Activated CD4-positive, alpha-beta T cell treated with anti-CD3 and anti-CD28 coated beads for 36 hours (primary cell): ENCODE measurements around the gene SETBP1. TPM values are rescaled to one million over a fixed set of nuclear protein-coding genes. Genes with fewer than 3 reads are reported as not detected.

Experiments
- ATAC-seq: fragments of 200-7000 bp; cut with Tn5 transposase; one replicate; pipeline ENCODE4 v1.10.0; 2021; ENCODE audit warnings: mild to moderate bottlenecking, moderate library complexity
- CTCF ChIA-PET: fragments of 350-600 bp; sonication (Branson Sonifier 250); formaldehyde crosslinking; loops from one replicate; lab custom pipeline; 2021; ENCODE audit warnings: antibody characterized with exemption; lab: Charles Lee
- POLR2A ChIA-PET: fragments of 350-600 bp; sonication (Branson Sonifier 250); formaldehyde crosslinking; loops from one replicate; lab custom pipeline; 2021; ENCODE audit warnings: antibody characterized with exemption, inconsistent platforms; lab: Charles Lee
- DNase-seq: peaks from one replicate; pipeline ENCODE4 v3.0.0-alpha.2; 2020
- H3K27ac Mint-ChIP-seq: one replicate; pipeline ENCODE4 v1.8.0; 2021; ENCODE audit warnings: mixed read lengths
- H3K27me3 Mint-ChIP-seq: one replicate; pipeline ENCODE4 v1.8.0; 2021; ENCODE audit warnings: mixed read lengths
- H3K36me3 Mint-ChIP-seq: one replicate; pipeline ENCODE4 v1.8.0; 2021; ENCODE audit warnings: low read depth, mixed read lengths
- H3K4me1 Mint-ChIP-seq: one replicate; pipeline ENCODE4 v1.8.0; 2021; ENCODE audit warnings: mixed read lengths
- H3K4me3 Mint-ChIP-seq: one replicate; pipeline ENCODE4 v1.8.0; 2021; ENCODE audit warnings: mild to moderate bottlenecking, moderate library complexity, mixed read lengths
- H3K9me3 Mint-ChIP-seq: one replicate; pipeline ENCODE4 v1.8.0; 2021; ENCODE audit warnings: low read depth, mixed read lengths
- intact Hi-C, 2 experiments: fragments of 100-400 bp; cut with DNase I in 1 of 2; cut with micrococcal nuclease in 1 of 2; formaldehyde crosslinking; loops; one replicate each; pipeline versions ENCODE4 v1.14.2 to v1.15.1; 2022 to 2024; cut with DNase I, micrococcal nuclease
- total RNA-seq, 2 experiments: library from RNA; stranded (reverse); gene quantifications; one replicate each; pipeline ENCODE4 v1.2.3, GENCODE V29; 2021

SETBP1 gene
- total RNA-seq, 2 experiments from 2014 or later: 6.3 to 6.6 TPM

DNA sequence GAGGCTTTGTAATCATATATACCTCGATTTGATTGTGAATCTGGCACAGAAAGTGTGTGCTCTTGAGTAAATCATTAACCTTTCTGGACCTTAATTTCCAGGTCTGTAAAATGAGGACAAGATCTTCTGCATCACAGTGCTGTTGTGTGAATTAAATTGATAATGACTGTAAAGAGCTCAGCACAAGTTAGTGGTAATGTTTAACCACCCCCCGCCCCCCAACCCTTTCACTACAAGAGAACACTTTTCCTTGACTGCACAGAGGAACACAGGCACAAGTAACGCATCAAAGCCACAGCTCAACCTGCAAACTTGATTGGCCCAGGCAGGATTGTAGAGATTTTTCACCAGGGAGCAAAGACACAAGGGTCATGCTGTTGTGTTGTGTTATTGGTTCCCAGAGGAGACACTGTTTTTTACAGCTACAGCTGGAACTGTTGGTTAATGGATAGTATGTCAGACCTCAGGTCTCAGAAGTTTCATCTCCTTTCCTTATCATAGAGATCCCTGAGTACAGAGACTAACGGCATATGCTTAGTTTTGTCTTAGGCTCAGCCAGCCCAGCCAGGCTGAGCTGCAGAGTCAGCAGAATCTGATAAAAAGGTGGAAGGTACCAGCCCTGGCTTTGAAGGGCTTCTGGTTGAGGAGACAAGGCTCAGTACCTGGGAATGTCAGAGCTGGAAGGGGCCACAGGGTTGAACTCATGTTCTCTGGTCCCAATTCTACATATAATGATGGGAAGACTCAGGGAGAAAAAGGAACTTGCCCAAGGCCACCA is 10.6 kb downstream of the SETBP1 start:
- Mint-ChIP-seq H3K4me1 (peaks cover 5% of the 10 kb centered on the region), H3K36me3 (no peaks in the 10 kb centered on the region), H3K27ac (no peak overlapping the region), H3K27me3 (peaks cover 26% of the 10 kb centered on the region), H3K9me3 (no peaks in the 10 kb centered on the region), H3K4me3 (no peak overlapping the region)
- intact Hi-C loops: no loop called here
- POLR2A ChIA-PET: interaction anchor here (1.1 kb wide), 1 partner anchor 10 kb away, joined by 3 read pairs; no protein-coding TSS in a partner anchor
- CTCF ChIA-PET: no interaction called here
- DNase-seq (no peak), ATAC-seq (no peak)

DNA sequence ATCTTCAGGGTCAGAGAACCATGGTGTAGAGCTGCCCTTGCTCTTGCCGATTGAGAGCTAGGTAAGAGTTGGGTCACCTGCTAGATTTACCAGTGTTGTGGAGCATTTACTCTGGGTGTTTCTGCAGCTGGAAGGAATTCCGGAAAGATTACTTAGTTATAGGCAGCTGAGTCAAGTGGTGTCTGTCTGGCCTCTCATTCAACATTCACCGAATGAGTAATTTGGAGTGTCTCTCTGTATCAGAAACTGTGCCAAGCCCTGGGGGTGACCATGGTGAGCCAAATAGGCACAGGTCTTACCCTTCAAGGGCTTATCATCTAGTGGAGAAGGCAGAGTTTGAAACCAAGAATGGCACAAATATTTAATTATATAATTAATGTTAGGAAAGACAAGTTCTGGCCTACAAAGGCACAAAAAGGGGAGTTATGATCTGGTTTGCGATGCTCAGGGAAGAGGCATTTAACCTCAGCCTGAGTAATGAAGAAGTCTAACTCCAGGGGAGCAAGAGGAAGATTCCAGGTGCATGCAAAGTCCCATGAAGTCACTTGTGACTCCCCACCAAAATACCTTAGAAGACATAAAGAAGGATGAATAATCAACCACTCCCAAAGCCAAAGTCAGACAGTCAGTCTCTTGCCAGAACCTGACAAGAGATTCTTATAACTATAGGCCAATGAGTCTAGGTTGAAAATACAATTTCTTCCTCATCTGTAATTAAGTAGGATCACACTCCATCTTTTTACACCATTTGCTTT is 12.5 kb downstream of the SETBP1 start:
- no peak overlapping the region for H3K4me3 Mint-ChIP-seq
- no peaks in the 10 kb centered on the region for H3K36me3 Mint-ChIP-seq
- intact Hi-C loops: no loop called here
- H3K27ac Mint-ChIP-seq: no peak overlapping the region
- ChIA-PET CTCF (interaction anchor here (0.5 kb wide), 1 partner anchor 95 kb away, joined by 3 read pairs; no protein-coding TSS in a partner anchor), POLR2A (no interaction called here)
- peaks cover 7% of the 10 kb centered on the region for H3K4me1 Mint-ChIP-seq
- no peak for DNase-seq
- H3K27me3 Mint-ChIP-seq: peaks cover 26% of the 10 kb centered on the region
- ATAC-seq: no peak
- no peaks in the 10 kb centered on the region for H3K9me3 Mint-ChIP-seq

DNA sequence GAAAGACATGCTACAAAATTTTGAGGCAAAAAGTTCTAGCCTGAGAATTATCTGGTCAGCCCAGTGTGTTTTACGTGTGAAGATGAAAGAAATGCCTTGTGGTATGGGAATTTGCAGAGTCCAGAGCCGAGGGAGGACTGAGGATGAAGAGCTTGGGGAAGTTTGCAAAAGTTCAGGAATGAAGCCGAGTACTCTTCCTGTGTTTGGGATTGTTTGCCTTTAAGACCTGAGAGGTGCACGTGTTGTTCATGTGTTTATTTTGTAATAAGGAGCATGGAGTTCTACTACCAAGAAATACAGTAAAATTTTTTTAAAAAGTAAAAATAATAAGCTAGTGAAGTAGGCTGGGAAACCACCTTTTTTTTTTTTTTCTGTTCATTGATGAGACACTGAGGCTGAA is 14.8 kb downstream of the SETBP1 start:
- ATAC-seq: no peak
- DNase-seq: no peak
- Mint-ChIP-seq H3K4me3 (no peak overlapping the region), H3K9me3 (no peaks in the 10 kb centered on the region), H3K4me1 (peaks cover 10% of the 10 kb centered on the region), H3K27ac (no peak overlapping the region), H3K27me3 (peaks cover 23% of the 10 kb centered on the region), H3K36me3 (no peaks in the 10 kb centered on the region)
- ChIA-PET POLR2A (no interaction called here), CTCF (interaction anchor here (0.7 kb wide), 1 partner anchor 8 kb away, joined by 3 read pairs; no protein-coding TSS in a partner anchor)
- intact Hi-C loops: no loop called here

DNA sequence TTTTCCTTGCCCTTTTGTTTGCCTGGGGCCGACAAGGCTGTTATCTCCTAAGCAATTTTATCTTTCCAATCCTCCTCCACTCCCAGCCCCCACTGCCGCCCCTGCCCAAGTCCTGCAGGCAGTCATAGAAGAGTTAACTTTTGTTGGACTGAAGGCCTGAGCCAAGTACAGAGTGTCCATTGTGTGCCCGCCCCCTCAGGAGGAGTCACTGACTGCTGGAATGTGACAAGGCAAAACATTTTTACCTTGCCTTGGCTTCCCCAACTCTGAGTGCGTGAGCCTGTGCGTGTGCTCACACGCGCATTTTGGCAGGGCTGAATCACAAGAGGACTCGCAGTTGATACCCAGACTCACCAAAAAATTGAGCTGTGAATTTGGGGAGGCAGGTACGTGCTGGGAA is 16.2 kb downstream of the SETBP1 start:
- ATAC-seq: no peak
- intact Hi-C loops: no loop called here
- CTCF ChIA-PET: no interaction called here
- H3K36me3 Mint-ChIP-seq: no peaks in the 10 kb centered on the region
- H3K27ac Mint-ChIP-seq: no peak overlapping the region
- no peak overlapping the region for H3K4me3 Mint-ChIP-seq
- no peak for DNase-seq
- H3K27me3 Mint-ChIP-seq: peaks cover 20% of the 10 kb centered on the region
- H3K9me3 Mint-ChIP-seq: no peaks in the 10 kb centered on the region
- H3K4me1 Mint-ChIP-seq: peaks cover 10% of the 10 kb centered on the region
- POLR2A ChIA-PET: interaction anchor here (1.1 kb wide), 1 partner anchor 62 kb away, joined by 5 read pairs; no protein-coding TSS in a partner anchor

DNA sequence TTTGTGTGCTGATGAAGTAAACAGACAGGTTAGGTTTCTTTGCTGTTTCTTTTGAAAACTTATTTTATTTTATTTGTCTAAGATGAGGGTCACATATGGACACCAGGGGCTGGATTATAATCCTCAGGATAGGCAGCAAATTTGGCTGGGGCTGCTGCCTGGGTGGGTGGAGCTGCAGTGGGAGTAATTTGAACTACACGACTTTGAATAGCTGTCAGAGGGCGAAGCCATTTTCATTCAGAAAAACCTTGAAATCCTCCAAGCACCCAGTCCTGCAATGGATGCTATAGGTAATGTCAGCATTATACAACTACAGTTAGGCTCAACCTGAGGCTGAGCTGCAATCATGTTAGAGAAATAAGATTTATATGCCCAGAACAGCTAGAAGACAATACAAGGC is 16.6 kb downstream of the SETBP1 start:
- intact Hi-C loops: no loop called here
- ATAC-seq (no peak), DNase-seq (no peak)
- H3K36me3 Mint-ChIP-seq: no peaks in the 10 kb centered on the region
- peaks cover 20% of the 10 kb centered on the region for H3K27me3 Mint-ChIP-seq
- H3K9me3 Mint-ChIP-seq: no peaks in the 10 kb centered on the region
- no peak overlapping the region for H3K4me3 Mint-ChIP-seq
- ChIA-PET CTCF (no interaction called here), POLR2A (interaction anchor here (0.7 to 1.1 kb wide), 2 partner anchors 17 to 62 kb away, joined by 3 to 5 read pairs; partner anchors contain the start of gene SETBP1)
- H3K27ac Mint-ChIP-seq: no peak overlapping the region
- H3K4me1 Mint-ChIP-seq: peaks cover 13% of the 10 kb centered on the region

DNA sequence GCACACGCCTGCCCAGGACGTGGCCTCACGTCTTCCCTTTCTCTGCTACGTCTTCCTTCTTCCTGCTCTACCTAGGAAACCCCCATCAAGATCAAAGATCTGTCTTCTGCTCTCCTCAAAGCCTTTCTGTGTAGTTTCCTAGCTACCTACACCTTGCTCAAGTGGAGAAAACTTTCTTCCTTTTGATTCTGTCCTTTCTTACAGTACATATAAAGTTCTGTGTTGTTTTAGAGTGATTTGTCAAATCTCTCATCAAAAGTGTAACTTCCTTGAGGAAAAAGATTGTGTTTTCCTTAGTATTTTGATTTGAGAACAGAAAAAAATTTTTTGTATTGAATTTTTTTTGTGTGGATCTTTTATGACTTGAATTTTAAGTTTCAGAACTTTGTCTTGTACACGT is 17.8 kb downstream of the SETBP1 start:
- H3K4me1 Mint-ChIP-seq: peaks cover 16% of the 10 kb centered on the region
- intact Hi-C loops: no loop called here
- ChIA-PET POLR2A (no interaction called here), CTCF (no interaction called here)
- no peaks in the 10 kb centered on the region for H3K36me3 Mint-ChIP-seq
- H3K4me3 Mint-ChIP-seq: no peak overlapping the region
- H3K9me3 Mint-ChIP-seq: no peaks in the 10 kb centered on the region
- ATAC-seq: no peak
- DNase-seq: no peak
- H3K27ac Mint-ChIP-seq: no peak overlapping the region
- peaks cover 15% of the 10 kb centered on the region for H3K27me3 Mint-ChIP-seq

DNA sequence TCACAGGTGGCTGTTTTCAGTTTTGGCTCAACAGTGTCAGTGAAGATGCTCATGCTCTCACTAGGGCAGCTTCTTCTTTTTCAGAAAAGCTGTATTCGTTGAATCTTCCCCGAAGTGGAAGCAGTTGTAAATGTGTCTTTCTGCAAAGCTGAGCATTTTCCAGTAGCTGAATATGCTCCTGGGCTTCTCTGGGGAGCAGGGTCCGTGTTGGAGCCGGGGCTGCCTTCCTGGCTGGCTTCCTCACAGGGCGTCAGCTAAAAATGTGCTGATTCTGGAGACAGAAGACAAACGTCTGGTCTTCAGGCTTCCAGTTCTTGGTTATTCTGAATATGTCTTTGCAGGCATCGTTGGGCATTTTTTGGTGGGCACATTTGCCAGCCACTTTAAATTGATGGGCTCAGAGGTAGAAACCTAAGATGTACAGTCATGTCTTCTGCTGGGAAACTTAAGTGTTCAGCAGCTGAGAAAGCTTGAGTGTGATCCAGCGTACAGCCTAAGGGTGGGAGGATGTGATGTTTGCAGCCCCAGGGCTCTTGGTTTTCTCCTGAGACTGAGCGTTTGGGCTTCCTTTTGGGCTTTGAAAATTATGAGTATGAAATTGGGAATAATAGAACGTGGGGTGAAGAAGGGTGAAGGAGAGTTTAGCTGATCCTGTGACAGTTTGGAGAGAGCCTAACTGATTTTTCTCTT is 19.0 kb downstream of the SETBP1 start:
- POLR2A ChIA-PET: interaction anchor here (0.8 kb wide), 1 partner anchor 60 kb away, joined by 3 read pairs; no protein-coding TSS in a partner anchor
- intact Hi-C loops: no loop called here
- Mint-ChIP-seq H3K36me3 (no peaks in the 10 kb centered on the region), H3K27ac (no peak overlapping the region), H3K4me3 (no peak overlapping the region), H3K27me3 (peaks cover 11% of the 10 kb centered on the region), H3K4me1 (peaks cover 16% of the 10 kb centered on the region), H3K9me3 (no peaks in the 10 kb centered on the region)
- DNase-seq (no peak), ATAC-seq (no peak)
- CTCF ChIA-PET: interaction anchor here (0.8 kb wide), 1 partner anchor 50 kb away, joined by 3 read pairs; no protein-coding TSS in a partner anchor

DNA sequence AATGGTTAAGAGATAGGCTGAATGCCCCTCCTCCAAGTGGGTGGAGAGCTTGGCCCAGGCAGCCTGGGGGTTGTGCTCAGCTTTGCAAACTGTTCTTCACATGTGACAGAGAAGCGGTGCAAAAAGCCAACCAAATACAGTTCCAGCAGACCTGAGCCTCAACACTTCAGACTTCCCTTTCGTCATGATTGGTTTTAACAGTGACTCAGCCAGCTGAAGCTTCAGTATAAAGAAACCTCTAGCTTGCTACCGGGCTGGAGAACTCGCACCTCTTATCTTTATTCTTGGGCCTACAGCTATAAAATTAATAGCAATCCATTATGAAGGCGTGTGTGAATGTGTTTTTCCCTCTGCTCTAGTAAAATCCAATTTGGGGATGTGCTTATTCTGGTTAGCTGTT is 20.0 kb downstream of the SETBP1 start:
- H3K36me3 Mint-ChIP-seq: no peaks in the 10 kb centered on the region
- no peak overlapping the region for H3K27ac Mint-ChIP-seq
- H3K9me3 Mint-ChIP-seq: no peaks in the 10 kb centered on the region
- peaks cover 5% of the 10 kb centered on the region for H3K27me3 Mint-ChIP-seq
- ChIA-PET POLR2A (interaction anchor here (0.6 to 0.8 kb wide), 3 partner anchors 9 to 59 kb away, joined by 3 read pairs; partner anchors contain the start of gene SETBP1), CTCF (no interaction called here)
- DNase-seq (peak; percentile 24), ATAC-seq (peak; percentile 74)
- intact Hi-C loops: no loop called here
- H3K4me1 Mint-ChIP-seq: peaks cover 16% of the 10 kb centered on the region
- H3K4me3 Mint-ChIP-seq: no peak overlapping the region

DNA sequence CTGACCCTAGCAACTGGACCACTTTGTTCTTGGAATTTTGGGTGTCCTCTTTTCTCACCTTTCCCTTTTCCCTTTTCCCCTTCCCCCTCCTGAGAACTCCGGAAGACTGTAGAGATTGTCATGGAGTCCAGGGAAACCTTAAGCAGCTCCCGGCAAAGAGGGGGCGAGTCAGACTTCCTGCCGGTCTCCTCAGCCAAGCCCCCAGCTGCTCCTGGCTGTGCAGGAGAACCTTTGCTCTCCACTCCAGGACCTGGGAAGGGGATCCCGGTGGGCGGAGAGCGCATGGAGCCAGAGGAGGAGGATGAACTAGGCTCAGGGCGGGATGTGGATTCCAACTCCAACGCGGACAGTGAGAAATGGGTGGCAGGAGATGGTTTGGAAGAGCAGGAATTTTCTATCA is 20.5 kb downstream of the SETBP1 start:
- Mint-ChIP-seq H3K4me3 (no peak overlapping the region), H3K27ac (no peak overlapping the region), H3K9me3 (no peaks in the 10 kb centered on the region), H3K4me1 (peaks cover 16% of the 10 kb centered on the region), H3K36me3 (no peaks in the 10 kb centered on the region), H3K27me3 (peaks cover 5% of the 10 kb centered on the region)
- intact Hi-C loops: no loop called here
- CTCF ChIA-PET: no interaction called here
- ATAC-seq (no peak), DNase-seq (no peak)
- POLR2A ChIA-PET: interaction anchor here (0.7 kb wide), 1 partner anchor 10 kb away, joined by 3 read pairs; no protein-coding TSS in a partner anchor

DNA sequence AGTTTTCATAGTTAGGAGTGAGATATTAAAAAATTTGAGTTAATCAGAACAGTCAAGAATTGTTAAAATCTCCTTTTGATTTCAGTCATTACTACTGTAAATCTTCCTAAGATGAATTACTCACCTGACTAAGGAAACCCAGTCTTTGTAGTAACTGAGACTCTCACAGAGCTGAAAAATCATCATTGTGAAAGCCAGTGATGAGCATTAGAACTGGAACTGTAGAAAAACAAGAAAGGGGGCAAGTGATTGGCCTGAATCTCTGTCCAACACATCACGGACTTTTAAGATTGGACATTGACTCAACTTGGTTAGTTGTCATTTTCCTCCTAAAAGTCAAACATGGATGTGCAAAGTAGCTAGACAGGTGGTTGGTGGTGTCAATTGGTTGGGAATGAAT is 21.9 kb downstream of the SETBP1 start:
- H3K9me3 Mint-ChIP-seq: no peaks in the 10 kb centered on the region
- H3K4me1 Mint-ChIP-seq: peaks cover 16% of the 10 kb centered on the region
- no peak overlapping the region for H3K27ac Mint-ChIP-seq
- no peak overlapping the region for H3K4me3 Mint-ChIP-seq
- intact Hi-C loops: no loop called here
- no peaks in the 10 kb centered on the region for H3K36me3 Mint-ChIP-seq
- DNase-seq (no peak), ATAC-seq (peak; percentile 67)
- ChIA-PET POLR2A (interaction anchor here (0.8 to 1.3 kb wide), 2 partner anchors 14 to 23 kb away, joined by 3 read pairs; no protein-coding TSS in a partner anchor), CTCF (no interaction called here)
- H3K27me3 Mint-ChIP-seq: peaks cover 11% of the 10 kb centered on the region

DNA sequence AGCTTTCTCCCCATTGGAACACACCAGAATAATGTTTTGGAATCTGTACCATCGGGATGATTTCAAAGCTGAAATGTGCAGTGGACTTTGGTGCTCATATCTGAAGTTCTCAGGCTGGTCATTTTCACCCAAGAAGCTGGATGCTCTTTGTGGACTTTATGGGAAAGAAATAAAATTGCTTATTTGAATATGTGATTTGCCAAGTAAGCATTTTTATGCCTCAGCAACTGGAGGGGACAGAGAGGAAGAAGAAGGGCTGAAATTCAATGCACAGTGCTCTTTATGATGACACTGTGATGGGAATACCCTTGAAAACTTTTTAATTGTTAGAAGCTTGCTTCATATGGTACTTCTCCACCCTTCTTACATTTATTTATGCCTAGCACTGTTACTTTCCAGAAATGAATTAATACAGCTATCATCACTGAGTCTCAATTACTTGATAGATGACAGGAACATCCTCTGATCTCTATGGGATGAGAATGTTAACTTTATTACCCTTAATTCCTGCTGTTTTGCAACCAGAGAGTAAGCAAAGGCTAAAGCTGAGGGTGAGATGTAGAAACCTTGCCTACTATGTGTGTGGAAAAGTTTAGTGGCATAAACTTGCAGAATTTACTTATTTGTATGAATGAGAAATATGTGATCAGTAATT is 23.6 kb downstream of the SETBP1 start:
- Mint-ChIP-seq H3K4me3 (no peak overlapping the region), H3K9me3 (no peaks in the 10 kb centered on the region), H3K4me1 (peaks cover 11% of the 10 kb centered on the region), H3K27ac (no peak overlapping the region), H3K27me3 (peaks cover 14% of the 10 kb centered on the region), H3K36me3 (no peaks in the 10 kb centered on the region)
- ChIA-PET POLR2A (no interaction called here), CTCF (no interaction called here)
- intact Hi-C loops: no loop called here
- ATAC-seq (no peak), DNase-seq (no peak)
